22Rv1 (cell line): Measurements from ENCODE around the gene TOP1.

ENCODE experiments used
- CTCF ChIP-seq: fragments of 450-650 bp; IDR thresholded peaks from 2 replicates; pipeline ENCODE4 v1.5.1; 2017; ENCODE audit warnings: mild to moderate bottlenecking
- ZFX ChIP-seq: fragments of 450-650 bp; IDR thresholded peaks from 2 replicates; pipeline ENCODE4 v1.6.1; 2017; ENCODE audit warnings: antibody characterized with exemption, borderline replicate concordance

- no peak for TF ChIP-seq CTCF
- no peak for TF ChIP-seq ZFX
These were observed 53.7 kb downstream of the TOP1 start for GRCh38 chr20:41082306-41082705.
